HEK293 (cell line): Measurements from ENCODE around the gene RNASET2.

ENCODE experiments used
- GFI1B ChIP-seq: fragments of 450-650 bp; formaldehyde crosslinking; IDR thresholded peaks from 2 replicates; pipeline ENCODE4 v1.5.1; 2016; ENCODE audit warnings: missing biosample characterization, missing genetic modification characterization
- GLIS2 ChIP-seq: fragments of 450-650 bp; formaldehyde crosslinking; IDR thresholded peaks from 2 replicates; pipeline ENCODE4 v1.5.1; 2016; ENCODE audit warnings: missing biosample characterization, missing genetic modification characterization
- KLF1 ChIP-seq: fragments of 450-650 bp; formaldehyde crosslinking; IDR thresholded peaks from 2 replicates; pipeline ENCODE4 v1.5.1; 2016; ENCODE audit warnings: missing biosample characterization, missing genetic modification characterization
- PRDM6 ChIP-seq: fragments of 450-650 bp; formaldehyde crosslinking; IDR thresholded peaks from 2 replicates; pipeline ENCODE4 v1.5.1; 2017; ENCODE audit warnings: missing biosample characterization, missing genetic modification characterization
- SETDB1 ChIP-seq: IDR thresholded peaks from one replicate; pipeline ENCODE4 v1.6.1; 2017; ENCODE audit warnings: mild to moderate bottlenecking, low read length, moderate library complexity, mixed read lengths; ENCODE audit not compliant: insufficient read length
- ZFHX2 ChIP-seq: fragments of 450-650 bp; formaldehyde crosslinking; conservative IDR thresholded peaks from 2 replicates; pipeline ENCODE4 v1.5.1; 2016; ENCODE audit warnings: missing biosample characterization, missing genetic modification characterization
- ZNF132 ChIP-seq: fragments of 450-650 bp; formaldehyde crosslinking; IDR thresholded peaks from 2 replicates; pipeline ENCODE4 v1.5.1; 2017; ENCODE audit warnings: missing biosample characterization, missing genetic modification characterization, borderline replicate concordance
- ZNF140 ChIP-seq: fragments of 450-650 bp; formaldehyde crosslinking; IDR thresholded peaks from 2 replicates; pipeline ENCODE4 v1.5.1; 2016; ENCODE audit warnings: missing biosample characterization, missing genetic modification characterization
- ZNF146 ChIP-seq: fragments of 450-650 bp; formaldehyde crosslinking; IDR thresholded peaks from 2 replicates; pipeline ENCODE4 v1.5.1; 2016; ENCODE audit warnings: missing biosample characterization, missing genetic modification characterization
- ZNF19 ChIP-seq: fragments of 450-650 bp; formaldehyde crosslinking; IDR thresholded peaks from 2 replicates; pipeline ENCODE4; 2016; ENCODE audit warnings: missing biosample characterization, missing genetic modification characterization, low read depth
- ZNF221 ChIP-seq: fragments of 450-650 bp; formaldehyde crosslinking; IDR thresholded peaks from 2 replicates; pipeline ENCODE4 v1.5.1; 2017; ENCODE audit warnings: missing biosample characterization, missing genetic modification characterization, borderline replicate concordance
- ZNF248 ChIP-seq: fragments of 450-650 bp; formaldehyde crosslinking; IDR thresholded peaks from 2 replicates; pipeline ENCODE4 v1.5.1; 2017; ENCODE audit warnings: missing biosample characterization, missing genetic modification characterization
- ZNF280C ChIP-seq: fragments of 450-650 bp; formaldehyde crosslinking; IDR thresholded peaks from 2 replicates; pipeline ENCODE4 v1.5.1; 2016; ENCODE audit warnings: missing biosample characterization, missing genetic modification characterization
- ZNF341 ChIP-seq: fragments of 450-650 bp; formaldehyde crosslinking; IDR thresholded peaks from 2 replicates; pipeline ENCODE4; 2016; ENCODE audit warnings: low read depth, missing biosample characterization, missing genetic modification characterization
- ZNF416 ChIP-seq: fragments of 450-650 bp; formaldehyde crosslinking; IDR thresholded peaks from 2 replicates; pipeline ENCODE4 v1.5.1; 2016; ENCODE audit warnings: missing biosample characterization, missing genetic modification characterization
- ZNF510 ChIP-seq: fragments of 450-650 bp; formaldehyde crosslinking; IDR thresholded peaks from 2 replicates; pipeline ENCODE4 v1.5.1; 2018; ENCODE audit warnings: mild to moderate bottlenecking, missing genetic modification characterization, missing biosample characterization; ENCODE audit not compliant: insufficient replicate concordance
- ZNF558 ChIP-seq: fragments of 450-650 bp; formaldehyde crosslinking; IDR thresholded peaks from 2 replicates; pipeline ENCODE4 v1.5.1; 2016; ENCODE audit warnings: missing biosample characterization, missing genetic modification characterization
- ZNF560 ChIP-seq: fragments of 450-650 bp; formaldehyde crosslinking; IDR thresholded peaks from 2 replicates; pipeline ENCODE4 v1.5.1; 2017; ENCODE audit warnings: missing biosample characterization, missing genetic modification characterization, borderline replicate concordance
- ZNF776 ChIP-seq: fragments of 450-650 bp; formaldehyde crosslinking; IDR thresholded peaks from 2 replicates; pipeline ENCODE4 v1.5.0; 2017; ENCODE audit warnings: missing biosample characterization, missing genetic modification characterization, borderline replicate concordance
- ZSCAN4 ChIP-seq: fragments of 450-650 bp; formaldehyde crosslinking; IDR thresholded peaks from 2 replicates; pipeline ENCODE4 v1.5.1; 2017; ENCODE audit warnings: missing biosample characterization, missing genetic modification characterization
- ZSCAN5A ChIP-seq: fragments of 450-650 bp; formaldehyde crosslinking; IDR thresholded peaks from 2 replicates; pipeline ENCODE4 v1.5.1; 2016; ENCODE audit warnings: missing biosample characterization, missing genetic modification characterization
- TF ChIP-seq, protein P1 (sequence below): fragments of 450-650 bp; formaldehyde crosslinking; IDR thresholded peaks from 2 replicates; pipeline ENCODE4 v1.5.1; 2017; ENCODE audit warnings: missing biosample characterization, missing genetic modification characterization
- TF ChIP-seq, protein P2 (sequence below): fragments of 450-650 bp; formaldehyde crosslinking; IDR thresholded peaks from 2 replicates; pipeline ENCODE4 v1.5.1; 2016; ENCODE audit warnings: missing biosample characterization, missing genetic modification characterization
- TF ChIP-seq, protein P3 (sequence below): fragments of 450-650 bp; formaldehyde crosslinking; IDR thresholded peaks from 2 replicates; pipeline ENCODE4 v1.5.0; 2017; ENCODE audit warnings: missing biosample characterization, missing genetic modification characterization, borderline replicate concordance
- TF ChIP-seq, protein P4 (sequence below): sonication (generic); formaldehyde crosslinking; IDR thresholded peaks from 2 replicates; pipeline ENCODE4 v1.8.1; 2022; ENCODE audit warnings: mild to moderate bottlenecking, moderate library complexity, missing genetic modification reagents

The RNASET2 gene

GRCh38 chr6:166936079-166936787 lies 20.1 kb downstream of the RNASET2 start (continued):
- no peak for TF ChIP-seq ZNF560 (tag by site-specific recombination)
- no peak for TF ChIP-seq PRDM6 (tag by site-specific recombination)
- TF ChIP-seq ZNF416 = no peak
- TF ChIP-seq, protein P1, sequence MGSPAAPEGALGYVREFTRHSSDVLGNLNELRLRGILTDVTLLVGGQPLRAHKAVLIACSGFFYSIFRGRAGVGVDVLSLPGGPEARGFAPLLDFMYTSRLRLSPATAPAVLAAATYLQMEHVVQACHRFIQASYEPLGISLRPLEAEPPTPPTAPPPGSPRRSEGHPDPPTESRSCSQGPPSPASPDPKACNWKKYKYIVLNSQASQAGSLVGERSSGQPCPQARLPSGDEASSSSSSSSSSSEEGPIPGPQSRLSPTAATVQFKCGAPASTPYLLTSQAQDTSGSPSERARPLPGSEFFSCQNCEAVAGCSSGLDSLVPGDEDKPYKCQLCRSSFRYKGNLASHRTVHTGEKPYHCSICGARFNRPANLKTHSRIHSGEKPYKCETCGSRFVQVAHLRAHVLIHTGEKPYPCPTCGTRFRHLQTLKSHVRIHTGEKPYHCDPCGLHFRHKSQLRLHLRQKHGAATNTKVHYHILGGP = no peak
- TF ChIP-seq, protein P2, sequence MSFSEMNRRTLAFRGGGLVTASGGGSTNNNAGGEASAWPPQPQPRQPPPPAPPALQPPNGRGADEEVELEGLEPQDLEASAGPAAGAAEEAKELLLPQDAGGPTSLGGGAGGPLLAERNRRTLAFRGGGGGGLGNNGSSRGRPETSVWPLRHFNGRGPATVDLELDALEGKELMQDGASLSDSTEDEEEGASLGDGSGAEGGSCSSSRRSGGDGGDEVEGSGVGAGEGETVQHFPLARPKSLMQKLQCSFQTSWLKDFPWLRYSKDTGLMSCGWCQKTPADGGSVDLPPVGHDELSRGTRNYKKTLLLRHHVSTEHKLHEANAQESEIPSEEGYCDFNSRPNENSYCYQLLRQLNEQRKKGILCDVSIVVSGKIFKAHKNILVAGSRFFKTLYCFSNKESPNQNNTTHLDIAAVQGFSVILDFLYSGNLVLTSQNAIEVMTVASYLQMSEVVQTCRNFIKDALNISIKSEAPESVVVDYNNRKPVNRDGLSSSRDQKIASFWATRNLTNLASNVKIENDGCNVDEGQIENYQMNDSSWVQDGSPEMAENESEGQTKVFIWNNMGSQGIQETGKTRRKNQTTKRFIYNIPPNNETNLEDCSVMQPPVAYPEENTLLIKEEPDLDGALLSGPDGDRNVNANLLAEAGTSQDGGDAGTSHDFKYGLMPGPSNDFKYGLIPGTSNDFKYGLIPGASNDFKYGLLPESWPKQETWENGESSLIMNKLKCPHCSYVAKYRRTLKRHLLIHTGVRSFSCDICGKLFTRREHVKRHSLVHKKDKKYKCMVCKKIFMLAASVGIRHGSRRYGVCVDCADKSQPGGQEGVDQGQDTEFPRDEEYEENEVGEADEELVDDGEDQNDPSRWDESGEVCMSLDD (tag by site-specific recombination) = no peak
- no peak for TF ChIP-seq KLF1
- TF ChIP-seq ZSCAN4 (tag by site-specific recombination) = no peak
- no peak for TF ChIP-seq ZNF510 (tag by site-specific recombination)
- TF ChIP-seq SETDB1 = no peak
- TF ChIP-seq, protein P3, sequence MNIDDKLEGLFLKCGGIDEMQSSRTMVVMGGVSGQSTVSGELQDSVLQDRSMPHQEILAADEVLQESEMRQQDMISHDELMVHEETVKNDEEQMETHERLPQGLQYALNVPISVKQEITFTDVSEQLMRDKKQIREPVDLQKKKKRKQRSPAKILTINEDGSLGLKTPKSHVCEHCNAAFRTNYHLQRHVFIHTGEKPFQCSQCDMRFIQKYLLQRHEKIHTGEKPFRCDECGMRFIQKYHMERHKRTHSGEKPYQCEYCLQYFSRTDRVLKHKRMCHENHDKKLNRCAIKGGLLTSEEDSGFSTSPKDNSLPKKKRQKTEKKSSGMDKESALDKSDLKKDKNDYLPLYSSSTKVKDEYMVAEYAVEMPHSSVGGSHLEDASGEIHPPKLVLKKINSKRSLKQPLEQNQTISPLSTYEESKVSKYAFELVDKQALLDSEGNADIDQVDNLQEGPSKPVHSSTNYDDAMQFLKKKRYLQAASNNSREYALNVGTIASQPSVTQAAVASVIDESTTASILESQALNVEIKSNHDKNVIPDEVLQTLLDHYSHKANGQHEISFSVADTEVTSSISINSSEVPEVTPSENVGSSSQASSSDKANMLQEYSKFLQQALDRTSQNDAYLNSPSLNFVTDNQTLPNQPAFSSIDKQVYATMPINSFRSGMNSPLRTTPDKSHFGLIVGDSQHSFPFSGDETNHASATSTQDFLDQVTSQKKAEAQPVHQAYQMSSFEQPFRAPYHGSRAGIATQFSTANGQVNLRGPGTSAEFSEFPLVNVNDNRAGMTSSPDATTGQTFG (tag by site-specific recombination) = no peak
- TF ChIP-seq ZNF132 = no peak
- no peak for TF ChIP-seq ZSCAN5A (tag by site-specific recombination)
- no peak for TF ChIP-seq ZNF280C (tag by site-specific recombination)
- peak; percentile 35; the same call in 1 of the 2 replicates for TF ChIP-seq ZNF341 (tag by site-specific recombination)
- TF ChIP-seq, protein P4, sequence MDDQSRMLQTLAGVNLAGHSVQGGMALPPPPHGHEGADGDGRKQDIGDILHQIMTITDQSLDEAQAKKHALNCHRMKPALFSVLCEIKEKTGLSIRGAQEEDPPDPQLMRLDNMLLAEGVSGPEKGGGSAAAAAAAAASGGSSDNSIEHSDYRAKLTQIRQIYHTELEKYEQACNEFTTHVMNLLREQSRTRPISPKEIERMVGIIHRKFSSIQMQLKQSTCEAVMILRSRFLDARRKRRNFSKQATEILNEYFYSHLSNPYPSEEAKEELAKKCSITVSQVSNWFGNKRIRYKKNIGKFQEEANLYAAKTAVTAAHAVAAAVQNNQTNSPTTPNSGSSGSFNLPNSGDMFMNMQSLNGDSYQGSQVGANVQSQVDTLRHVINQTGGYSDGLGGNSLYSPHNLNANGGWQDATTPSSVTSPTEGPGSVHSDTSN (CRISPR knock-in tag) = no peak
- TF ChIP-seq ZNF146 = no peak
- no peak for TF ChIP-seq GFI1B (tag by site-specific recombination)
- no peak for TF ChIP-seq ZNF140 (tag by site-specific recombination)
- peak; percentile 34; the same call in 1 of the 2 replicates for TF ChIP-seq GLIS2
- no peak for TF ChIP-seq ZNF248 (tag by site-specific recombination)
- TF ChIP-seq ZNF558 (tag by site-specific recombination) = no peak
- TF ChIP-seq ZNF776 (tag by site-specific recombination) = no peak
- no peak for TF ChIP-seq ZNF19 (tag by site-specific recombination)
- no peak for TF ChIP-seq ZNF221 (tag by site-specific recombination)
- TF ChIP-seq ZFHX2 = peak; percentile 88
